Mesenchymal stem cell (in vitro differentiated cells and primary cell): ENCODE measurements around the gene GPR84.
A peak's percentile ranks its signal among the peaks of the same experiment; 100 is the strongest.

Experiments
- DNase-seq: peaks from one replicate; pipeline ENCODE4 v3.0.0-alpha.2; 2013
- H2AFZ ChIP-seq: one replicate; pipeline ENCODE4 v1.6.1; 2013; ENCODE audit warnings: low read depth, mild to moderate bottlenecking, control low read depth, inconsistent platforms, low read length, moderate library complexity
- H2AK5ac ChIP-seq: 2 replicates; pipeline ENCODE4 v1.6.1; 2013; ENCODE audit warnings: low read length, moderate library complexity, mild to moderate bottlenecking, inconsistent platforms; ENCODE audit not compliant: severe bottlenecking
- H2BK120ac ChIP-seq: one replicate; pipeline ENCODE4 v1.6.1; 2013; ENCODE audit warnings: low read depth, mild to moderate bottlenecking, inconsistent platforms, low read length, moderate library complexity
- H2BK12ac ChIP-seq, 2 experiments: one replicate each; pipeline ENCODE4 v1.6.1; 2013; ENCODE audit warnings: inconsistent platforms in 2 of 2, low read length in 2 of 2, mild to moderate bottlenecking in 2 of 2, moderate library complexity in 2 of 2, control low read depth in 1 of 2
- H2BK15ac ChIP-seq: one replicate; pipeline ENCODE4 v1.6.1; 2013; ENCODE audit warnings: mild to moderate bottlenecking, low read depth, inconsistent platforms; ENCODE audit not compliant: poor library complexity, severe bottlenecking
- H2BK5ac ChIP-seq: 2 replicates; pipeline ENCODE4 v1.6.1; 2013; ENCODE audit warnings: low read depth, mild to moderate bottlenecking, low read length, control low read depth, inconsistent platforms; ENCODE audit not compliant: poor library complexity, severe bottlenecking
- H3K14ac ChIP-seq, 2 experiments: one replicate each; pipeline ENCODE4 v1.6.1; 2013; ENCODE audit warnings: inconsistent platforms in 2 of 2, low read length in 2 of 2, control low read depth in 1 of 2, mild to moderate bottlenecking in 1 of 2, moderate library complexity in 1 of 2
- H3K18ac ChIP-seq, 2 experiments: one replicate each; pipeline ENCODE4 v1.6.1; 2013; ENCODE audit warnings: inconsistent platforms in 2 of 2, low read length in 2 of 2, control low read depth in 1 of 2, low read depth in 1 of 2, mild to moderate bottlenecking in 1 of 2
- H3K23ac ChIP-seq, 2 experiments: one replicate each; pipeline ENCODE4 v1.6.1; 2013; ENCODE audit warnings: inconsistent platforms in 2 of 2, low read length in 2 of 2, mild to moderate bottlenecking in 2 of 2, moderate library complexity in 2 of 2, control low read depth in 1 of 2
- H3K27ac ChIP-seq: 2 replicates; pipeline ENCODE4 v1.5.1; 2013; ENCODE audit warnings: mild to moderate bottlenecking, moderate library complexity, low read length, control low read depth, inconsistent platforms; ENCODE audit not compliant: poor library complexity, severe bottlenecking
- H3K27me3 ChIP-seq, 2 experiments: 2 replicates each; pipeline versions ENCODE4 v1.6.1 to v1.7.0; 2013; ENCODE audit warnings: low read length in 2 of 2, mild to moderate bottlenecking in 2 of 2, moderate library complexity in 2 of 2, control low read depth in 1 of 2, inconsistent platforms in 1 of 2; ENCODE audit not compliant: control insufficient read depth in 1 of 2, insufficient read depth in 1 of 2
- H3K36me3 ChIP-seq, 2 experiments: 2 replicates each; pipeline versions ENCODE4 v1.6.1 to v1.7.0; 2013; ENCODE audit warnings: low read length in 2 of 2, control low read depth in 1 of 2, inconsistent platforms in 1 of 2, low read depth in 1 of 2, mild to moderate bottlenecking in 1 of 2; ENCODE audit not compliant: insufficient read depth in 2 of 2, control insufficient read depth in 1 of 2
- H3K4ac ChIP-seq, 2 experiments: one replicate each; pipeline ENCODE4 v1.6.1; 2013; ENCODE audit warnings: inconsistent platforms in 2 of 2, low read length in 2 of 2, mild to moderate bottlenecking in 2 of 2, moderate library complexity in 2 of 2, control low read depth in 1 of 2, low read depth in 1 of 2
- H3K4me1 ChIP-seq: 2 replicates; pipeline ENCODE4 v1.6.1; 2013; ENCODE audit warnings: low read depth, low read length, control low read depth; ENCODE audit not compliant: control insufficient read depth, insufficient read depth
- H3K4me2 ChIP-seq: 2 replicates; pipeline ENCODE4 v1.6.1; 2013; ENCODE audit warnings: low read length, mild to moderate bottlenecking, inconsistent platforms; ENCODE audit not compliant: poor library complexity, severe bottlenecking
- H3K4me3 ChIP-seq, 2 experiments: 2 replicates each; pipeline versions ENCODE4 v1.5.1 to v1.7.0; 2013; ENCODE audit warnings: low read length in 2 of 2, mild to moderate bottlenecking in 2 of 2, control low read depth in 1 of 2, low read depth in 1 of 2; ENCODE audit not compliant: insufficient read depth in 1 of 2
- H3K79me1 ChIP-seq: replicated peaks from 2 replicates; pipeline ENCODE4 v1.6.1; 2013; ENCODE audit warnings: mild to moderate bottlenecking, control low read depth, low read length, inconsistent platforms; ENCODE audit not compliant: poor library complexity, severe bottlenecking
- H3K9ac ChIP-seq: 2 replicates; pipeline ENCODE4 v1.7.0; 2013; ENCODE audit warnings: mild to moderate bottlenecking, low read length, moderate library complexity
- H3K9me3 ChIP-seq: 2 replicates; pipeline ENCODE4 v1.7.0; 2013; ENCODE audit warnings: mild to moderate bottlenecking, low read length; ENCODE audit not compliant: control insufficient read depth
- H4K8ac ChIP-seq: one replicate; pipeline ENCODE4 v1.6.1; 2013; ENCODE audit warnings: inconsistent platforms, mild to moderate bottlenecking, low read length, moderate library complexity
- H4K91ac ChIP-seq: one replicate; pipeline ENCODE4 v1.6.1; 2013; ENCODE audit warnings: mild to moderate bottlenecking, low read length, inconsistent platforms
- WGBS: methylation state at CpG from one replicate; pipeline ENCODE4 v1.1.7; 2013; ENCODE audit warnings: mixed read lengths; 5-methylcytosine and 5-hydroxymethylcytosine counted together

Gene GPR84

DNA sequence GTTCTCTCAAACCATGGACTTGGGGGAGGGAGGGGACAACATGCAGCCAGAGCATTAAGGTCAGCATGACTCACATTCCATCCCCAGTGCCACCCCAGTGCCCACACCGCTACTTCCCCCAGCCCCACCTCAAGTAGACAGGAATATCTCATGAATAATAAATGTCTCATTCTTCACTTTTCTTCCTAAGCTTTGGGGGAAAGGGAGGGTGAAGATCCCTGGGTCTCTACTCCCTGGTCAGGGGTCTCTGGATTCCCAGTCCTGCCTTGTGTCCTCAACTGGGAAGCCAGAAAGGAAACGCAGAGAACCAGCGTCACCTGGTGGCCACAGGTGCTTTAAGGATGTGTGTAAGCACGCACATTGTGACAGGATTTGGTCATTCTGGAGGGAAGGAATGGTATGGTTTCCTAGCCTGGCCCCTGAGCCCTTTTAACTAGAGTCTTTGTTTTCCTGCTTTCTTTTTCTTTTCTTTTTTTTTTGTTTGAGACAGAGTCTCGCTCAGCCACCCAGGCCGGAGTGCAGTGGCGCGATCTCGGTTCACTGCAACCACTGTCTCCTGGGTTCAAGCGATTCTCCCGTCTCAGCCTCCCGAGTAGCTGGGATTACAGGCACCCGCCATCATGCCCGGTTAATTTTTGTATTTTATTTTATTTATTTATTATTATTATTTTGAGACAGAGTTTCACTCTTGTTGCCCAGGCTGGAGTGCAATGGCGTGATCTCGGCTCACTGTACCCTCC lies 3.4 kb downstream of the GPR84 start:
- Histone ChIP-seq H2AFZ (no peak overlapping the region), H3K27ac (peak overlapping the region; percentile 97), H2BK5ac (no peak overlapping the region), H3K36me3 (no peaks in the 10 kb centered on the region), H3K4ac (peak overlapping the region in 1 of 2 experiments; percentile 64), H3K14ac (no peak overlapping the region), H4K91ac (no peak overlapping the region), H2BK12ac (peak overlapping the region in 1 of 2 experiments; percentile 99), H3K4me2 (no peak overlapping the region), H3K79me1 (peaks cover 9% of the 10 kb centered on the region), H3K4me3 (no peak overlapping the region), H3K27me3 (no peaks in the 10 kb centered on the region), H2AK5ac (no peak overlapping the region), H3K9ac (peak overlapping the region; percentile 96), H2BK120ac (no peak overlapping the region), H2BK15ac (peak overlapping the region; percentile 35), H3K4me1 (peaks cover 24% of the 10 kb centered on the region), H3K23ac (no peak overlapping the region), H4K8ac (no peak overlapping the region), H3K9me3 (no peaks in the 10 kb centered on the region), H3K18ac (peak overlapping the region in 1 of 2 experiments; percentile 37)
- WGBS = 56% methylated on average over 10 of the region's 16 CpGs
- DNase-seq = peak; percentile 86

- Histone ChIP-seq H3K4me2 (peak overlapping the region; percentile 72), H3K4me3 (peak overlapping the region; percentile 23 to 84), H3K79me1 (peaks cover 9% of the 10 kb centered on the region), H2BK15ac (peak overlapping the region; percentile 33), H3K27me3 (no peaks in the 10 kb centered on the region), H3K18ac (peak overlapping the region; percentile 80 to 89), H2BK12ac (peak overlapping the region; percentile 40 to 47), H2AFZ (no peak overlapping the region), H3K9ac (peak overlapping the region; percentile 96), H3K23ac (no peak overlapping the region), H4K91ac (peak overlapping the region; percentile 78), H3K4me1 (peaks cover 26% of the 10 kb centered on the region), H3K9me3 (no peaks in the 10 kb centered on the region), H2AK5ac (peak overlapping the region; percentile 80), H3K27ac (peak overlapping the region; percentile 97), H2BK5ac (no peak overlapping the region), H4K8ac (peak overlapping the region; percentile 91), H2BK120ac (peak overlapping the region; percentile 62), H3K4ac (peak overlapping the region; percentile 64 to 93), H3K36me3 (peaks cover 0 to 3% of the 10 kb centered on the region in 2 experiments), H3K14ac (peak overlapping the region in 1 of 2 experiments; percentile 51)
- WGBS = 66% methylated on average over 6 of the region's 9 CpGs
- DNase-seq = no peak
These were observed 4.4 kb downstream of the GPR84 start for GRCh38 chr12:54359762-54360351.

- Histone ChIP-seq H2BK12ac (peak overlapping the region; percentile 71 to 96), H3K9ac (peak overlapping the region; percentile 96), H3K4ac (peak overlapping the region; percentile 64 to 99), H3K23ac (peak overlapping the region in 1 of 2 experiments; percentile 100), H3K27ac (peak overlapping the region; percentile 97), H2BK15ac (peak overlapping the region; percentile 33), H4K8ac (peak overlapping the region; percentile 91), H3K4me2 (peak overlapping the region; percentile 81), H4K91ac (peak overlapping the region; percentile 78), H3K14ac (peak overlapping the region in 1 of 2 experiments; percentile 99), H3K79me1 (peaks cover 9% of the 10 kb centered on the region), H3K27me3 (no peaks in the 10 kb centered on the region), H3K4me3 (peak overlapping the region; percentile 57 to 84), H2AK5ac (peak overlapping the region; percentile 80), H2BK5ac (peak overlapping the region; percentile 75), H2BK120ac (peak overlapping the region; percentile 62), H3K36me3 (peaks cover 0 to 3% of the 10 kb centered on the region in 2 experiments), H3K9me3 (no peaks in the 10 kb centered on the region), H3K4me1 (peaks cover 26% of the 10 kb centered on the region), H2AFZ (peak overlapping the region; percentile 86), H3K18ac (peak overlapping the region; percentile 83 to 100)
- WGBS = under 1% methylated on average over 25 of the region's 40 CpGs
- peak; percentile 99 for DNase-seq
These were observed 5.1 kb downstream of the GPR84 start for GRCh38 chr12:54358945-54359761.
